OCI-LY7 (cell line): Measurements from ENCODE around the gene SLC39A10. TPM values are rescaled to one million over a fixed set of nuclear protein-coding genes. Genes with fewer than 3 reads are reported as not detected.

Experiments
- BruUV-seq: library from RNA; stranded (reverse); fragments of 400-500 nt; replicated peaks from 2 replicates; lab custom pipeline; 2021; lab: Mats Ljungman, UMichigan
- CTCF ChIA-PET: fragments of 300-600 bp; sonication (Branson Sonifier 250); formaldehyde crosslinking; loops from one replicate; lab custom pipeline; 2022; ENCODE audit warnings: antibody characterized with exemption; ENCODE audit not compliant: unreplicated experiment; lab: Charles Lee
- POLR2A ChIA-PET: fragments of 300-600 bp; sonication (Branson Sonifier 250); formaldehyde crosslinking; loops from one replicate; lab custom pipeline; 2022; ENCODE audit warnings: antibody characterized with exemption; lab: Charles Lee
- DNase-seq: peaks from one replicate; pipeline ENCODE4 v3.0.0-alpha.2; 2015; ENCODE audit warnings: low spot score
- H2AFZ ChIP-seq: fragments of 200-600 bp; sonication (generic), shearing (Covaris generic); 2 replicates; pipeline ENCODE4 v1.6.1; 2014; ENCODE audit warnings: mild to moderate bottlenecking, antibody characterized with exemption, low read length, moderate library complexity
- H3K27ac ChIP-seq: fragments of 200-600 bp; sonication (generic); 2 replicates; pipeline ENCODE4 v1.5.1; 2014; ENCODE audit warnings: mixed run types, low read depth, mild to moderate bottlenecking, moderate library complexity, low read length, inconsistent platforms; ENCODE audit not compliant: poor library complexity, severe bottlenecking
- H3K36me3 ChIP-seq: fragments of 200-600 bp; sonication (generic); 2 replicates; pipeline ENCODE4 v1.6.1; 2014; ENCODE audit warnings: mild to moderate bottlenecking, antibody characterized with exemption, low read length, moderate library complexity, mixed read lengths; ENCODE audit not compliant: insufficient read depth
- H3K4me1 ChIP-seq: fragments of 200-600 bp; sonication (generic); 2 replicates; pipeline ENCODE4 v1.5.1; 2014; ENCODE audit warnings: mild to moderate bottlenecking, low read length; ENCODE audit not compliant: insufficient read depth, poor library complexity, severe bottlenecking
- H3K4me2 ChIP-seq: fragments of 200-600 bp; sonication (generic); 2 replicates; pipeline ENCODE4 v1.6.1; 2014; ENCODE audit warnings: mild to moderate bottlenecking, low read length
- H3K4me3 ChIP-seq: fragments of 200-600 bp; sonication (generic); 2 replicates; pipeline ENCODE4 v1.5.1; 2014; ENCODE audit warnings: mild to moderate bottlenecking, low read depth, low read length; ENCODE audit not compliant: poor library complexity, severe bottlenecking
- H3K79me2 ChIP-seq: fragments of 200-600 bp; sonication (generic); 2 replicates; pipeline ENCODE4 v1.6.1; 2016; ENCODE audit warnings: low read depth, mild to moderate bottlenecking, low read length, moderate library complexity, mixed read lengths; ENCODE audit not compliant: insufficient read depth
- H3K9me2 ChIP-seq: fragments of 200-600 bp; sonication (generic); 2 replicates; pipeline ENCODE4 v1.6.1; 2016; ENCODE audit warnings: mild to moderate bottlenecking, low read length, mixed read lengths; ENCODE audit not compliant: insufficient read depth
- H3K9me3 ChIP-seq: fragments of 200-600 bp; sonication (generic); 2 replicates; pipeline ENCODE4 v1.6.1; 2014; ENCODE audit warnings: mild to moderate bottlenecking, mixed run types, low read length, mixed read lengths
- H4K20me1 ChIP-seq: fragments of 200-600 bp; sonication (generic); 2 replicates; pipeline ENCODE4 v1.6.1; 2014; ENCODE audit warnings: mild to moderate bottlenecking, antibody characterized with exemption, low read length, moderate library complexity, mixed read lengths; ENCODE audit not compliant: insufficient read depth
- EZH2phosphoT487 ChIP-seq: fragments of 200-600 bp; sonication (generic); IDR thresholded peaks from 2 replicates; pipeline ENCODE4 v1.6.1; 2018; ENCODE audit warnings: low read depth, borderline replicate concordance, mild to moderate bottlenecking, mixed run types, antibody characterized with exemption, low read length, moderate library complexity, mixed read lengths
- intact Hi-C: fragments of 100-400 bp; cut with micrococcal nuclease; formaldehyde crosslinking; loops from one replicate; pipeline ENCODE4 v1.10.0; 2022; ENCODE audit not compliant: unreplicated experiment
- total RNA-seq, 2 experiments: library from RNA; depleted of rRNA in 1 of 2; stranded (reverse); fragments of >200 nt in 1 of 2; shearing (Covaris generic) in 1 of 2; gene quantifications; 2 replicates each; pipeline ENCODE4 v1.2.3, GENCODE V29; 2014 to 2022
- TF ChIP-seq, protein P1 (sequence below): fragments of 200-600 bp; sonication (generic); conservative IDR thresholded peaks from 2 replicates; pipeline ENCODE4 v1.5.1; 2014; ENCODE audit warnings: mild to moderate bottlenecking, antibody characterized with exemption, low read length, moderate library complexity, mixed read lengths

SLC39A10 gene
- total RNA-seq, 2 experiments from 2014 or later = 14.7 to 31.9 TPM

- ChIA-PET CTCF (no interaction called here), POLR2A (no interaction called here)
- no peak overlapping the region for H3K27ac ChIP-seq
- no peak for DNase-seq
- no peak overlapping the region for H2AFZ ChIP-seq
- no peak for TF ChIP-seq EZH2phosphoT487
- TF ChIP-seq, protein P1, sequence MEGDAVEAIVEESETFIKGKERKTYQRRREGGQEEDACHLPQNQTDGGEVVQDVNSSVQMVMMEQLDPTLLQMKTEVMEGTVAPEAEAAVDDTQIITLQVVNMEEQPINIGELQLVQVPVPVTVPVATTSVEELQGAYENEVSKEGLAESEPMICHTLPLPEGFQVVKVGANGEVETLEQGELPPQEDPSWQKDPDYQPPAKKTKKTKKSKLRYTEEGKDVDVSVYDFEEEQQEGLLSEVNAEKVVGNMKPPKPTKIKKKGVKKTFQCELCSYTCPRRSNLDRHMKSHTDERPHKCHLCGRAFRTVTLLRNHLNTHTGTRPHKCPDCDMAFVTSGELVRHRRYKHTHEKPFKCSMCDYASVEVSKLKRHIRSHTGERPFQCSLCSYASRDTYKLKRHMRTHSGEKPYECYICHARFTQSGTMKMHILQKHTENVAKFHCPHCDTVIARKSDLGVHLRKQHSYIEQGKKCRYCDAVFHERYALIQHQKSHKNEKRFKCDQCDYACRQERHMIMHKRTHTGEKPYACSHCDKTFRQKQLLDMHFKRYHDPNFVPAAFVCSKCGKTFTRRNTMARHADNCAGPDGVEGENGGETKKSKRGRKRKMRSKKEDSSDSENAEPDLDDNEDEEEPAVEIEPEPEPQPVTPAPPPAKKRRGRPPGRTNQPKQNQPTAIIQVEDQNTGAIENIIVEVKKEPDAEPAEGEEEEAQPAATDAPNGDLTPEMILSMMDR = no peak
- H3K9me3 ChIP-seq = no peaks in the 10 kb centered on the region
- H3K36me3 ChIP-seq = no peaks in the 10 kb centered on the region
- intact Hi-C loops = no loop called here
- no peak overlapping the region for H3K4me3 ChIP-seq
- no peaks in the 10 kb centered on the region for H3K9me2 ChIP-seq
- H3K4me1 ChIP-seq = peaks cover 6% of the 10 kb centered on the region
- H3K4me2 ChIP-seq = no peak overlapping the region
- BruUV-seq = no TSS peak
- H3K79me2 ChIP-seq = no peaks in the 10 kb centered on the region
- H4K20me1 ChIP-seq = no peaks in the 10 kb centered on the region
Observed at GRCh38 chr2:195694553-195694952, 37.5 kb downstream of the SLC39A10 start.

- CTCF ChIA-PET = no interaction called here
- no peak overlapping the region for H3K27ac ChIP-seq
- POLR2A ChIA-PET = no interaction called here
Observed at GRCh38 chr2:195695002-195695631, 38.1 kb downstream of the SLC39A10 start.

More at GRCh38 chr2:195695002-195695631, 38.1 kb downstream of the SLC39A10 start:
- Histone ChIP-seq H4K20me1 (no peaks in the 10 kb centered on the region), H3K4me3 (no peak overlapping the region), H3K79me2 (no peaks in the 10 kb centered on the region), H3K9me2 (no peaks in the 10 kb centered on the region), H3K4me1 (peaks cover 6% of the 10 kb centered on the region), H2AFZ (no peak overlapping the region), H3K9me3 (peaks cover 5% of the 10 kb centered on the region; the same call in 1 of the 2 replicates), H3K4me2 (no peak overlapping the region), H3K36me3 (no peaks in the 10 kb centered on the region)
- no peak for DNase-seq
- no TSS peak for BruUV-seq
- intact Hi-C loops = no loop called here
- TF ChIP-seq, protein P1 = no peak
- no peak for TF ChIP-seq EZH2phosphoT487
